HepG2 (cell line): ENCODE results near the gene RUVBL2. TPM values are rescaled to one million over a fixed set of nuclear protein-coding genes. Genes with fewer than 3 reads are reported as not detected.

Experiments
- ATAC-seq: fragments of 200-7000 bp; cut with Tn5 transposase; 3 replicates; pipeline ENCODE4 v1.9.1; 2020; ENCODE audit warnings: mild to moderate bottlenecking, moderate library complexity
- BruUV-seq: library from RNA; stranded (reverse); fragments of 400-500 nt; replicated peaks from 2 replicates; lab custom pipeline; 2021; lab: Mats Ljungman, UMichigan
- CTCF ChIA-PET: fragments of 300-600 bp; formaldehyde crosslinking; extraction: SDS; loops from one replicate; lab custom pipeline; 2021; ENCODE audit warnings: low total read pairs, inconsistent platforms, low intra/inter-chr PET ratio; lab: Yijun Ruan, JAX
- POLR2A ChIA-PET: fragments of 350-600 bp; sonication (Branson Sonifier 250); formaldehyde crosslinking; loops from one replicate; lab custom pipeline; 2020; ENCODE audit warnings: antibody characterized with exemption, inconsistent platforms; lab: Yijun Ruan, JAX
- DNase-seq: peaks from one replicate; pipeline ENCODE4 v3.0.0-alpha.2; 2015; ENCODE audit warnings: low spot score
- FAIRE-seq: peaks from 3 replicates; lab custom pipeline; 2011; peaks lifted over from hg19 to GRCh38; lab: Jason Lieb, UNC
- H2AFZ ChIP-seq: one replicate; pipeline ENCODE4 v1.6.1; 2011; ENCODE audit warnings: low read length, inconsistent platforms
- H3K27ac ChIP-seq: fragments of 300-600 bp; 3 replicates; pipeline ENCODE4 v1.8.0; 2011; ENCODE audit warnings: mixed run types, mild to moderate bottlenecking, mixed read lengths, low read length, inconsistent platforms; ENCODE audit not compliant: insufficient read depth; ENCODE audit errors: extremely low read length
- H3K27me3 ChIP-seq, 2 experiments: fragments of 200-600 bp in 1 of 2; 2 replicates in 1 of 2; 3 replicates in 1 of 2; pipeline versions ENCODE4 v1.6.0 to v1.8.0; 2011; ENCODE audit warnings: low read length in 2 of 2, mild to moderate bottlenecking in 2 of 2, moderate library complexity in 2 of 2, inconsistent platforms in 1 of 2; ENCODE audit not compliant: insufficient read depth in 2 of 2, control insufficient read depth in 1 of 2
- H3K36me3 ChIP-seq, 2 experiments: fragments of 200-600 bp in 1 of 2; replicated peaks in 1 of 2; 2 replicates in 1 of 2; 3 replicates in 1 of 2; pipeline versions ENCODE4 v1.5.1 to v1.8.0; 2011; ENCODE audit warnings: low read length in 2 of 2, inconsistent platforms in 1 of 2; ENCODE audit not compliant: insufficient read depth in 2 of 2, control insufficient read depth in 1 of 2
- H3K4me1 ChIP-seq: 2 replicates; pipeline ENCODE4 v1.5.1; 2012; ENCODE audit warnings: low read length, inconsistent platforms; ENCODE audit not compliant: insufficient read depth
- H3K4me2 ChIP-seq: 2 replicates; pipeline ENCODE4 v1.6.0; 2011; ENCODE audit warnings: low read depth, low read length, inconsistent platforms
- H3K4me3 ChIP-seq, 3 experiments: fragments of 200-600 bp in 1 of 3; sonication (generic), shearing (Covaris generic) in 1 of 3; replicated peaks in 1 of 3; 2 replicates each; pipeline ENCODE4 v1.5.1; 2011 to 2016; ENCODE audit warnings: low read length in 3 of 3, inconsistent platforms in 2 of 3, low read depth in 2 of 3, mild to moderate bottlenecking in 2 of 3, control low read depth in 1 of 3, mixed read lengths in 1 of 3; ENCODE audit not compliant: insufficient read depth in 1 of 3
- H3K79me2 ChIP-seq: one replicate; pipeline ENCODE4 v1.6.1; 2011; ENCODE audit warnings: low read length, inconsistent platforms; ENCODE audit not compliant: insufficient read depth
- H3K9ac ChIP-seq: 2 replicates; pipeline ENCODE4 v1.6.0; 2011; ENCODE audit warnings: mild to moderate bottlenecking, low read depth, low read length, inconsistent platforms; ENCODE audit not compliant: insufficient read depth
- H3K9me3 ChIP-seq: 2 replicates; pipeline ENCODE4 v1.5.1; 2012; ENCODE audit warnings: mild to moderate bottlenecking, low read length
- H4K20me1 ChIP-seq: 2 replicates; pipeline ENCODE4 v1.6.0; 2011; ENCODE audit warnings: inconsistent platforms, mild to moderate bottlenecking, low read length, moderate library complexity; ENCODE audit not compliant: insufficient read depth
- FOXJ3 ChIP-seq: sonication (generic); formaldehyde crosslinking; IDR thresholded peaks from 2 replicates; pipeline ENCODE4 v1.4.0; 2020; ENCODE audit warnings: missing genetic modification reagents, mild to moderate bottlenecking, borderline replicate concordance
- HMGXB3 ChIP-seq: sonication (generic); formaldehyde crosslinking; IDR thresholded peaks from 2 replicates; pipeline ENCODE4 v1.4.0; 2020; ENCODE audit warnings: missing genetic modification reagents, borderline replicate concordance
- KLF15 ChIP-seq: sonication (generic); formaldehyde crosslinking; IDR thresholded peaks from 2 replicates; pipeline ENCODE4 v1.8.1; 2023; ENCODE audit warnings: borderline replicate concordance, mild to moderate bottlenecking, inconsistent platforms, missing genetic modification reagents, mixed read lengths
- SNAPC5 ChIP-seq: sonication (generic); formaldehyde crosslinking; IDR thresholded peaks from 2 replicates; pipeline ENCODE4 v1.8.1; 2023; ENCODE audit warnings: mild to moderate bottlenecking, missing genetic modification reagents, borderline replicate concordance
- ZNF776 ChIP-seq: sonication (generic); formaldehyde crosslinking; IDR thresholded peaks from 2 replicates; pipeline ENCODE4 v1.4.0; 2020; ENCODE audit warnings: mild to moderate bottlenecking, missing genetic modification reagents
- WGBS: methylation state at CpG from one replicate; pipeline ENCODE4 v1.1.6; 2017; ENCODE audit warnings: low lambda C conversion rate; 5-methylcytosine and 5-hydroxymethylcytosine counted together
- in situ Hi-C: cut with HindIII; loops from 2 replicates; pipeline ENCODE4 v1.10.0; 2017; ENCODE audit warnings: low pct_unique_long_range_greater_than_20kb; ENCODE audit not compliant: extremely low pct_ligation_motif_present
- intact Hi-C: fragments of 100-400 bp; cut with micrococcal nuclease; formaldehyde crosslinking; loops from one replicate; pipeline ENCODE4 v1.10.0; 2022; ENCODE audit not compliant: unreplicated experiment
- polyA plus RNA-seq, 8 experiments: library from polyadenylated mRNA; depleted of rRNA in 3 of 8; stranded (reverse) in 7 of 8; unstranded in 1 of 8; fragments of >200 nt; fragmentation: Illumina TruSeq in 4 of 8; extraction: Trizol in 4 of 8; gene quantifications; 2 replicates each; pipeline versions ENCODE4 v1.2.1 to v1.2.3, GENCODE V29; 2011 to 2016; ENCODE audit warnings: low read depth in 4 of 8, missing spikeins in 1 of 8, mixed read lengths in 1 of 8; ENCODE audit not compliant: insufficient read depth in 1 of 8
- total RNA-seq, 5 experiments: library from RNA; depleted of rRNA; stranded (reverse); fragments of >200 nt; fragmentation: Illumina TruSeq; extraction: Trizol; gene quantifications; 2 replicates each; pipeline ENCODE4 v1.2.3, GENCODE V29; 2016; ENCODE audit warnings: low read depth in 1 of 5

RUVBL2 gene
- total and polyA plus RNA-seq, 2 of the 13 experiments (the other 11 are each of a cell fraction or from before 2014, with no cell fraction given) = 120 to 122 TPM

GRCh38 chr19:49058562-49058961 is 64.9 kb downstream of the RUVBL2 start:
- in situ Hi-C loops = no loop called here

More at GRCh38 chr19:49058562-49058961, 64.9 kb downstream of the RUVBL2 start:
- ATAC-seq (no peak), FAIRE-seq (no peak), DNase-seq (no peak)
- no peak overlapping the region for H3K9ac ChIP-seq
- peaks cover 11 to 48% of the 10 kb centered on the region in 2 experiments; a peak in 4 of 5 replicates for H3K27me3 ChIP-seq
- intact Hi-C loops = no loop called here
- 25% methylated on average over 10 of the region's 10 CpGs for WGBS
- ChIA-PET CTCF (no interaction called here), POLR2A (no interaction called here)
- H3K36me3 ChIP-seq = no peaks in the 10 kb centered on the region
- peaks cover 17% of the 10 kb centered on the region for H3K4me1 ChIP-seq
- H3K27ac ChIP-seq = no peak overlapping the region
- H2AFZ ChIP-seq = no peak overlapping the region
- H3K4me3 ChIP-seq = no peak overlapping the region
- BruUV-seq = no TSS peak
- TF ChIP-seq KLF15 (CRISPR knock-in tag) (no peak), FOXJ3 (CRISPR knock-in tag) (no peak), HMGXB3 (CRISPR knock-in tag) (0 out of 2 replicates have a peak, but pooled peaks have one; percentile 46), ZNF776 (no peak), SNAPC5 (CRISPR knock-in tag) (no peak)
- no peaks in the 10 kb centered on the region for H3K79me2 ChIP-seq
- H3K9me3 ChIP-seq = no peaks in the 10 kb centered on the region
- no peak overlapping the region for H3K4me2 ChIP-seq
- no peaks in the 10 kb centered on the region for H4K20me1 ChIP-seq
